Upper lobe of left lung (tissue), 4 donors: ENCODE data around the gene ACO1.

Source experiments
- CTCF ChIP-seq, 6 experiments: fragments of 450-650 bp in 4 of 6; fragments of 200-600 bp in 2 of 6; sonication (generic) in 2 of 6; IDR thresholded peaks; one replicate each; pipeline ENCODE4 v1.5.1; 2016 to 2019; ENCODE audit warnings: antibody characterized with exemption in 6 of 6
- EP300 ChIP-seq, 4 donors: sonication (generic); formaldehyde crosslinking; IDR thresholded peaks; one replicate each; pipeline ENCODE4 v1.5.1; 2017; ENCODE audit warnings: antibody characterized with exemption in 4 of 4, control low read depth in 2 of 4
- POLR2A ChIP-seq, 4 donors: fragments of 450-650 bp; IDR thresholded peaks; one replicate each; pipeline ENCODE4 v1.5.1; 2016 to 2017; ENCODE audit warnings: antibody characterized with exemption in 4 of 4, mild to moderate bottlenecking in 2 of 4

GRCh38 chr9:32376285-32376684 lies 8.2 kb upstream of the ACO1 start:
- TF ChIP-seq CTCF (IDR thresholded peaks at IDR 0.05) (no peak), POLR2A (IDR thresholded peaks at IDR 0.05) (no peak), EP300 (IDR thresholded peaks at IDR 0.05) (no peak)
